Measurements from ENCODE around the gene ZBTB9. TPM values are rescaled to one million over a fixed set of nuclear protein-coding genes. Genes with fewer than 3 reads are reported as not detected.

ZBTB9 gene
- total RNA-seq, 1 donor from 2014 or later, result 1.5 TPM

DNA sequence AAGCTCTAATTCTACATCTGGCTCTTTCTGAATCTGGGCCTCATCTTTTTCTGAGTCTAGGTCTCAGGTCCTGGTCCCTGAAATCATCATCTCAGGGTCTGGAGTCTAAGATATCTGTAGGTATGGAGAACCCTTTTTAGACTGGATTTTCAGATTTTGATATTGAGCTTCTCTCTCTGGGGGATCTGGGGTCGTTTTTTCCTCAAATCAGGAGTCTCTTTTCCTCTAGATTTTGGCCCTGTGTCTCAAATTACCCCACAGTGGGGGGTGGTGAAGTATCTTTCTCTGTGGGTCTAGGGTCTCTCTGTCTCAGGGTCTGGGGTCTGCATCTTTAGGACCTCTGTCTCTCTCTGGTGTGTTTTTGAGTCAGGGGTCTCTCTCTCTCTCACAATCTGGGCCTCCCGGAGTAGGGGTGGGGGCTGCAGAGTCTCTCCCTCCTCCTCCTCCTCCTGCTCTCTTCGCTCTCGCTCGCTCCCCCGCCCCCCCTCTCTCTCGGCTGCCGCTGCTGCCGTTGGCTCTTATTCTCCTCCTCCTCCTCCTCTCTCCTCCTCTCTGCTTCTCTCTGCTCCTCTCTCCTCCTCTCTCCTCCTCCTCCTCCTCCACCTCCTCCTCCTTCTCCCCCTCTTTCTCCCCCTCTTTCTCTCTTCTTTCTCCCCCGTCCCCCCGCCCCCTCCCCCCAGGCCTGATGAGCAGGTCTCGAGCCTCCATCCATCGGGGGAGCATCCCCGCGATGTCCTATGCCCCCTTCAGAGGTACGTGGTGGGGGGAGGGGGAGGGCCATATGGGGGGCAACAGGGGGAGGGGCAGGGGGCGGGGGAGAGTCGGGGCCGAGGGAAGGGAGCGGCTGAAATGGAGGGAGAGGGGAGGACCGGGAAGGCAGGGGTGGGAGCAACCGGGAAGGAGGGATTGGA is 34.5 kb upstream of the ZBTB9 start, which contains the start of gene SYNGAP1:
TSS of gene SYNGAP1 (plus strand) at position 486 of the 911 bp plus-strand sequence. CDS start at position 686, 200 bp downstream.
- no peaks in the 10 kb centered on the region for H3K27me3 ChIP-seq
- H3K27ac ChIP-seq, result peak within 1 kb of the TSS; percentile 98
- TF ChIP-seq POLR2AphosphoS5 (IDR thresholded peaks at IDR 0.05; ENCODE audit: insufficient read depth in 1 of 2, low read depth in 1 of 2) (peak in 1 of 2 donors; percentile 38), POLR2A (IDR thresholded peaks at IDR 0.05) (peak in 1 of 2 donors; percentile 50)
- TF ChIP-seq, protein P1, sequence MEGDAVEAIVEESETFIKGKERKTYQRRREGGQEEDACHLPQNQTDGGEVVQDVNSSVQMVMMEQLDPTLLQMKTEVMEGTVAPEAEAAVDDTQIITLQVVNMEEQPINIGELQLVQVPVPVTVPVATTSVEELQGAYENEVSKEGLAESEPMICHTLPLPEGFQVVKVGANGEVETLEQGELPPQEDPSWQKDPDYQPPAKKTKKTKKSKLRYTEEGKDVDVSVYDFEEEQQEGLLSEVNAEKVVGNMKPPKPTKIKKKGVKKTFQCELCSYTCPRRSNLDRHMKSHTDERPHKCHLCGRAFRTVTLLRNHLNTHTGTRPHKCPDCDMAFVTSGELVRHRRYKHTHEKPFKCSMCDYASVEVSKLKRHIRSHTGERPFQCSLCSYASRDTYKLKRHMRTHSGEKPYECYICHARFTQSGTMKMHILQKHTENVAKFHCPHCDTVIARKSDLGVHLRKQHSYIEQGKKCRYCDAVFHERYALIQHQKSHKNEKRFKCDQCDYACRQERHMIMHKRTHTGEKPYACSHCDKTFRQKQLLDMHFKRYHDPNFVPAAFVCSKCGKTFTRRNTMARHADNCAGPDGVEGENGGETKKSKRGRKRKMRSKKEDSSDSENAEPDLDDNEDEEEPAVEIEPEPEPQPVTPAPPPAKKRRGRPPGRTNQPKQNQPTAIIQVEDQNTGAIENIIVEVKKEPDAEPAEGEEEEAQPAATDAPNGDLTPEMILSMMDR (IDR thresholded peaks at IDR 0.05), result no peak
- peaks cover 55% of the 10 kb centered on the region for H3K4me1 ChIP-seq
- peaks cover 0 to 9% of the 10 kb centered on the region in 2 donors for H3K36me3 ChIP-seq
- H3K9me3 ChIP-seq, result no peaks in the 10 kb centered on the region
- intact Hi-C loops (cut with DNase I), result loop anchor here (5.0 kb wide), 1 partner anchor 103 kb away; the partner anchor contains the start of gene ZBTB22
- no peak for DNase-seq (ENCODE audit: extremely low spot score in 2 of 2)
- peak within 1 kb of the TSS; percentile 39 to 60 for H3K4me3 ChIP-seq

DNA sequence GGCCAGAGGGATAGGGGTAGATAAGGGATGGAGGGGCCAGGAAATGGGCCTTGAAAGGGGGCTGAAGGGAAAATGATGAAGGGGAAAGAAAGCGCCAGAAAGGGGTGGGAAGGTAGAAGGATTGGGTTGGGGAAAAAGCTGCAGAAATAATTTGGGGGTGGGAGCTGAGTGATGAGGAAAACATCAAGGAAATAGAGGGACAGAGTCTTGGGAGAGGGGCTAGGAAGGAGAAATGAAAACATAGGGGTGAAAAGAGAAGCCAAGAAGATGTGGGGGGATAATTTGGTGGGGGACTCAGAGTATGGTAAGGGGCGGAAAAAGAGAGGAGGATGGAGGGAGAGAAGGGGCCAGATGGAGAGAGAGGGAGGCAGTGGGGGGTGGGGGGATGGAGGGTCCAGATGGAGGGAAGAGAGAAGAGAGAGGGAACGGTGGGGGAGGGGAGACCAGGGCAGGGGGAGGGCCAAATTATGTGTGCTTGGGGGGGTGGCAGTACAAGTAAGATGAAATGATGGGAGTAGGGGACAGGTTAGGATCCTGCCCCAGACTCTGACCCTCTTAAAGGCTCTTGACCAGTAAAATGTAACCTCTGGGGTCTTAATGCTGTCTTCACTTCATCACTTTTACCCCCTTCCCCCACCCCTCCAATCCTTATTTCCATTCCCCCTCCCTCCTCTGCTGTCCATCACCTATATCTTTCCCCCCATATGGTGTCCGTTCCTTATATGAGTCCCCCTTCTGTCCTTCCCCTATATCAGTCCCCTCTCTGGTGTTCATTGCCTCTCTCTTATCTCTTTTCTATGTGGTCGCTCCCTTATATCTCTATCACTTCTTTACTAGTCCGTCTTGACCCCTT is 33.7 kb upstream of the ZBTB9 start:
- H3K27ac ChIP-seq, result peak overlapping the region; percentile 98
- peaks cover 0 to 2% of the 10 kb centered on the region in 2 donors for H3K36me3 ChIP-seq
- intact Hi-C loops (cut with DNase I), result no loop called here
- no peaks in the 10 kb centered on the region for H3K9me3 ChIP-seq
- H3K27me3 ChIP-seq, result no peaks in the 10 kb centered on the region
- H3K4me3 ChIP-seq, result peak overlapping the region; percentile 39 to 51
- peaks cover 54% of the 10 kb centered on the region for H3K4me1 ChIP-seq
- TF ChIP-seq POLR2A (IDR thresholded peaks at IDR 0.05) (no peak), POLR2AphosphoS5 (IDR thresholded peaks at IDR 0.05; ENCODE audit: insufficient read depth in 1 of 2, low read depth in 1 of 2) (no peak)
- TF ChIP-seq, protein P1 (IDR thresholded peaks at IDR 0.05), result no peak
- DNase-seq (ENCODE audit: extremely low spot score in 2 of 2), result no peak

GRCh38 chr6:33421344-33421643 is 33.1 kb upstream of the ZBTB9 start:
- intact Hi-C loops (cut with DNase I), result no loop called here
- Histone ChIP-seq H3K27me3 (no peaks in the 10 kb centered on the region), H3K4me3 (no peak overlapping the region), H3K4me1 (peaks cover 48% of the 10 kb centered on the region), H3K9me3 (no peaks in the 10 kb centered on the region), H3K36me3 (no peaks in the 10 kb centered on the region), H3K27ac (peak overlapping the region; percentile 98)
- DNase-seq (ENCODE audit: extremely low spot score in 2 of 2), result no peak
- TF ChIP-seq POLR2AphosphoS5 (IDR thresholded peaks at IDR 0.05; ENCODE audit: insufficient read depth in 1 of 2, low read depth in 1 of 2) (no peak), POLR2A (IDR thresholded peaks at IDR 0.05) (no peak)
- TF ChIP-seq, protein P1 (IDR thresholded peaks at IDR 0.05), result no peak

- Histone ChIP-seq H3K36me3 (no peaks in the 10 kb centered on the region), H3K4me1 (peaks cover 48% of the 10 kb centered on the region), H3K27me3 (no peaks in the 10 kb centered on the region), H3K27ac (peak overlapping the region; percentile 96), H3K9me3 (no peaks in the 10 kb centered on the region), H3K4me3 (no peak overlapping the region)
- TF ChIP-seq, protein P1 (IDR thresholded peaks at IDR 0.05), result no peak
- no peak for TF ChIP-seq POLR2AphosphoS5 (IDR thresholded peaks at IDR 0.05; ENCODE audit: insufficient read depth in 1 of 2, low read depth in 1 of 2)
- TF ChIP-seq POLR2A (IDR thresholded peaks at IDR 0.05), result no peak
- intact Hi-C loops (cut with DNase I), result no loop called here
- no peak for DNase-seq (ENCODE audit: extremely low spot score in 2 of 2)
Measured at GRCh38 chr6:33423777-33424176, 30.6 kb upstream of the ZBTB9 start.

All from vagina (tissue), 2 donors.